Hindlimb muscle (tissue), 1 donor: ENCODE measurements around the gene CCSER1. TPM values are rescaled to one million over a fixed set of nuclear protein-coding genes. Genes with fewer than 3 reads are reported as not detected.
"Not testable (repeated sequence)": the region's sequence is repeated elsewhere in the genome, so short reads cannot be mapped to it uniquely, and the experiment has no call there.

Experiments
- DNase-seq: peaks from one replicate; pipeline ENCODE4 v3.0.0-alpha.2; 2013
- polyA plus RNA-seq: library from polyadenylated mRNA; unstranded; fragments of 120-200 nt; gene quantifications from one replicate; pipeline ENCODE4 v1.2.1, GENCODE V29; 2013; ENCODE audit not compliant: insufficient read length

Gene CCSER1
- polyA plus RNA-seq, 1 donor = 0.37 TPM

GRCh38 chr4:91207535-91207934, 1080.3 kb downstream of the CCSER1 start:
- DNase-seq = no peak

GRCh38 chr4:91212211-91212610, 1085.0 kb downstream of the CCSER1 start:
- no peak for DNase-seq

- not testable (repeated sequence) for DNase-seq
Measured at GRCh38 chr4:91217831-91218403, 1090.7 kb downstream of the CCSER1 start.

GRCh38 chr4:91220315-91220714, 1093.1 kb downstream of the CCSER1 start:
- DNase-seq = no peak

GRCh38 chr4:91222014-91222413, 1094.8 kb downstream of the CCSER1 start:
- DNase-seq = no peak

- no peak for DNase-seq
Measured at GRCh38 chr4:91226867-91227266, 1099.7 kb downstream of the CCSER1 start.

- DNase-seq = no peak
Measured at GRCh38 chr4:91228659-91229058, 1101.5 kb downstream of the CCSER1 start.

GRCh38 chr4:91233164-91233563, 1106.0 kb downstream of the CCSER1 start:
- no peak for DNase-seq

GRCh38 chr4:91243132-91243531, 1115.9 kb downstream of the CCSER1 start:
- no peak for DNase-seq

- DNase-seq = no peak
Measured at GRCh38 chr4:91256043-91256442, 1128.8 kb downstream of the CCSER1 start.

GRCh38 chr4:91256751-91257150, 1129.6 kb downstream of the CCSER1 start:
- DNase-seq = no peak

- no peak for DNase-seq
Measured at GRCh38 chr4:91257721-91258120, 1130.5 kb downstream of the CCSER1 start.

GRCh38 chr4:91258326-91258725, 1131.1 kb downstream of the CCSER1 start:
- no peak for DNase-seq

- DNase-seq = no peak
Measured at GRCh38 chr4:91267543-91267942, 1140.3 kb downstream of the CCSER1 start.

- DNase-seq = not testable (repeated sequence)
Measured at GRCh38 chr4:91268481-91268880, 1141.3 kb downstream of the CCSER1 start.

- no peak for DNase-seq
Measured at GRCh38 chr4:91268913-91269312, 1141.7 kb downstream of the CCSER1 start.

- no peak for DNase-seq
Measured at GRCh38 chr4:91279899-91280298, 1152.7 kb downstream of the CCSER1 start.

- DNase-seq = no peak
Measured at GRCh38 chr4:91280551-91281290, 1153.5 kb downstream of the CCSER1 start.

GRCh38 chr4:91282217-91282616, 1155.0 kb downstream of the CCSER1 start:
- no peak for DNase-seq

GRCh38 chr4:91283726-91284230, 1156.6 kb downstream of the CCSER1 start:
- DNase-seq = no peak

- no peak for DNase-seq
Measured at GRCh38 chr4:91284480-91284879, 1157.3 kb downstream of the CCSER1 start.

- DNase-seq = no peak
Measured at GRCh38 chr4:91285487-91285886, 1158.3 kb downstream of the CCSER1 start.

- DNase-seq = no peak
Measured at GRCh38 chr4:91288702-91289311, 1161.6 kb downstream of the CCSER1 start.
